ENCODE results near the gene CDC45.

Gene CDC45

GRCh38 chr22:19503869-19504268 lies 24.1 kb downstream of the CDC45 start:
- no peak for DNase-seq
- Mint-ChIP-seq H3K27me3 (ENCODE audit: low read depth, poor library complexity) (peaks cover 3% of the 10 kb centered on the region), H3K4me1 (peaks cover 12% of the 10 kb centered on the region), H3K9me3 (no peaks in the 10 kb centered on the region), H3K27ac (no peak overlapping the region), H3K36me3 (ENCODE audit: low read depth) (no peaks in the 10 kb centered on the region), H3K4me3 (no peak overlapping the region)
- TF ChIP-seq, protein P1, sequence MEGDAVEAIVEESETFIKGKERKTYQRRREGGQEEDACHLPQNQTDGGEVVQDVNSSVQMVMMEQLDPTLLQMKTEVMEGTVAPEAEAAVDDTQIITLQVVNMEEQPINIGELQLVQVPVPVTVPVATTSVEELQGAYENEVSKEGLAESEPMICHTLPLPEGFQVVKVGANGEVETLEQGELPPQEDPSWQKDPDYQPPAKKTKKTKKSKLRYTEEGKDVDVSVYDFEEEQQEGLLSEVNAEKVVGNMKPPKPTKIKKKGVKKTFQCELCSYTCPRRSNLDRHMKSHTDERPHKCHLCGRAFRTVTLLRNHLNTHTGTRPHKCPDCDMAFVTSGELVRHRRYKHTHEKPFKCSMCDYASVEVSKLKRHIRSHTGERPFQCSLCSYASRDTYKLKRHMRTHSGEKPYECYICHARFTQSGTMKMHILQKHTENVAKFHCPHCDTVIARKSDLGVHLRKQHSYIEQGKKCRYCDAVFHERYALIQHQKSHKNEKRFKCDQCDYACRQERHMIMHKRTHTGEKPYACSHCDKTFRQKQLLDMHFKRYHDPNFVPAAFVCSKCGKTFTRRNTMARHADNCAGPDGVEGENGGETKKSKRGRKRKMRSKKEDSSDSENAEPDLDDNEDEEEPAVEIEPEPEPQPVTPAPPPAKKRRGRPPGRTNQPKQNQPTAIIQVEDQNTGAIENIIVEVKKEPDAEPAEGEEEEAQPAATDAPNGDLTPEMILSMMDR (IDR thresholded peaks at IDR 0.05) = no peak

DNA sequence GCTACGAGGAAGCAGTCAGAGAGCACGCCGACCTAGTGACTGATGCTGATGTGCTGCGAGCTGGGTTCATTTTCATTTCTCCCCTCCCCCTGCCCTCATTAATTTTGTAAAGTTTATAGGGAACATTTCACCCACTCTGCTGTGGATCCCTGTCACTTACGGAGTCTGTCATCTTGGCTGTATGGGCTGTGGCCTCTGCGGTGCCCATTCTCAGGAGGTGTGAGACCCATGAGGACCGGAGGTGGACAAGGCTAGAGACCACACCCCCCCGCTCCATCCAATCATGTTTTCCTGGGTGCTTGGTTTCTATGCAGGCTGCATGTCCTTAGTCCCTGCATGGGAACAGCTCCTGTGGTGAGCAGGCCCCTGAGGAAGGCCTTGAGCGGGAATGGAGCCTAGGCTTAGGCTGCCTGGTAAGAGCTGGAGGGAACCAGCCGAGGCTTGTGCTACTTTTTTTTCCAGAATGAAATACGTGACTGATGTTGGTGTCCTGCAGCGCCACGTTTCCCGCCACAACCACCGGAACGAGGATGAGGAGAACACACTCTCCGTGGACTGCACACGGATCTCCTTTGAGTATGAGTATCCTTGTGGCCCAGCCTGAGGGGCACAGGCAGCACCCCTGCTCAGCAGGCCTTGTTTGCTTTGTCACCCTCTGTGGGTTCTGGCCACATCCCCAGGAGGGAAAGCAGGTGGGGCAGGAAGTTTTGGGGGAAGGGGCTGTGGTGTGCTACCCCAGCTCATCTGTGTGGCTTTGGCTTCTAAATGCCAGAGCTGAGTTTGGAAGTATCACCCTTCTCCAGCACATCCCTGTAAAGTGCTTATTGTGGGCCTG lies 25.4 kb downstream of the CDC45 start:
- Mint-ChIP-seq H3K27ac (peak overlapping the region; percentile 90), H3K9me3 (no peaks in the 10 kb centered on the region)

DNA sequence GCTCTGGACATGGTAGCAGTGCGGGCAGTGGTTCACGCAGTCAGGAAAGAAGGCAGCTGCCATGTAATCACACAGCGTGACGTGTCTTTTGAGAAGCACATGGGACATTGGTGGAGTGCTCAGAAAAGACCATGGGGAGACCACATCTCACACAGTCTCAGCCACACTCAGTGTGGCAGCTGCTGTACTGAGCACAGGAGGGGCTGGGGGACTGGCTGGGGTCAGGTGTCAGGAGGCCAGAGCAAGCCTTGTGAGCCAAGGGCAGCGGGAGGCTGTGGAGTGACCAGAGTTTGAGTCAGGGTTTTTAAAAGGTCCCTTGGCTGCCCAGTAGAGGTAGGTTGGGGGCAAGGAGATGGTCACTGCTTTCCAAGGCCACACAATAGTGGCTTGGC lies 26.0 kb downstream of the CDC45 start:
- DNase-seq = no peak
- no peak overlapping the region for H3K4me3 Mint-ChIP-seq
- H3K27ac Mint-ChIP-seq = peak overlapping the region; percentile 90
- peaks cover 12% of the 10 kb centered on the region for H3K4me1 Mint-ChIP-seq
- H3K36me3 Mint-ChIP-seq (ENCODE audit: low read depth) = no peaks in the 10 kb centered on the region
- peaks cover 3% of the 10 kb centered on the region for H3K27me3 Mint-ChIP-seq (ENCODE audit: low read depth, poor library complexity)
- H3K9me3 Mint-ChIP-seq = no peaks in the 10 kb centered on the region
- TF ChIP-seq, protein P1 (IDR thresholded peaks at IDR 0.05) = no peak

More for the DNA sequence above, 25.4 kb downstream of the CDC45 start:
- H3K27me3 Mint-ChIP-seq (ENCODE audit: low read depth, poor library complexity) = peaks cover 3% of the 10 kb centered on the region
- no peak overlapping the region for H3K4me3 Mint-ChIP-seq
- no peaks in the 10 kb centered on the region for H3K36me3 Mint-ChIP-seq (ENCODE audit: low read depth)
- TF ChIP-seq, protein P1 (IDR thresholded peaks at IDR 0.05) = no peak
- no peak for DNase-seq
- H3K4me1 Mint-ChIP-seq = peaks cover 12% of the 10 kb centered on the region

GRCh38 chr22:19506212-19506611 lies 26.5 kb downstream of the CDC45 start:
- Mint-ChIP-seq H3K4me1 (peaks cover 12% of the 10 kb centered on the region), H3K36me3 (ENCODE audit: low read depth) (no peaks in the 10 kb centered on the region), H3K4me3 (no peak overlapping the region), H3K27ac (peak overlapping the region; percentile 90), H3K27me3 (ENCODE audit: low read depth, poor library complexity) (peaks cover 3% of the 10 kb centered on the region), H3K9me3 (no peaks in the 10 kb centered on the region)
- TF ChIP-seq, protein P1 (IDR thresholded peaks at IDR 0.05) = no peak
- DNase-seq = no peak

- DNase-seq = no peak
- TF ChIP-seq, protein P1 (IDR thresholded peaks at IDR 0.05) = no peak
- H3K27ac Mint-ChIP-seq = peak overlapping the region; percentile 54
- peaks cover 12% of the 10 kb centered on the region for H3K36me3 Mint-ChIP-seq (ENCODE audit: low read depth)
- peaks cover 12% of the 10 kb centered on the region for H3K4me1 Mint-ChIP-seq
- H3K27me3 Mint-ChIP-seq (ENCODE audit: low read depth, poor library complexity) = peaks cover 3% of the 10 kb centered on the region
- H3K9me3 Mint-ChIP-seq = no peaks in the 10 kb centered on the region
- H3K4me3 Mint-ChIP-seq = no peak overlapping the region
Observed at GRCh38 chr22:19507534-19507861, 27.8 kb downstream of the CDC45 start.

All from nephron progenitor cell (in vitro differentiated cells).